H1 (cell line): ENCODE results near the gene TGFB1I1. TPM values are rescaled to one million over a fixed set of nuclear protein-coding genes. Genes with fewer than 3 reads are reported as not detected.

Experiments used
- CTCF ChIA-PET: fragments of 300-600 bp; sonication (Branson Sonifier 250); formaldehyde crosslinking; loops from one replicate; lab custom pipeline; 2021; ENCODE audit not compliant: partially characterized antibody; lab: Charles Lee
- POLR2A ChIA-PET: fragments of 300-600 bp; sonication (Branson Sonifier 250); formaldehyde crosslinking; loops from one replicate; lab custom pipeline; 2021; ENCODE audit warnings: inconsistent platforms; ENCODE audit not compliant: partially characterized antibody; lab: Charles Lee
- DNase-seq, 2 experiments: peaks; one replicate each; pipeline versions ENCODE4 v3.0.0 to v3.0.0-alpha.2; 2010 to 2022; ENCODE audit warnings: low spot score in 2 of 2, low read depth in 1 of 2, mixed read lengths in 1 of 2
- FAIRE-seq: peaks from 2 replicates; lab custom pipeline; 2011; peaks lifted over from hg19 to GRCh38; lab: Jason Lieb, UNC
- H2AFZ ChIP-seq: 2 replicates; pipeline ENCODE4 v1.8.1; 2012; ENCODE audit warnings: low read length, inconsistent platforms
- H2AK5ac ChIP-seq: 2 replicates; pipeline ENCODE4 v1.6.1; 2013; ENCODE audit warnings: low read depth, low read length
- H2BK120ac ChIP-seq: replicated peaks from 2 replicates; pipeline ENCODE3; 2013; ENCODE audit warnings: low read depth, low read length, inconsistent platforms
- H2BK12ac ChIP-seq: 2 replicates; pipeline ENCODE4 v1.6.1; 2013; ENCODE audit warnings: low read depth, low read length
- H2BK15ac ChIP-seq: 2 replicates; pipeline ENCODE4 v1.6.1; 2013; ENCODE audit warnings: low read length
- H2BK20ac ChIP-seq: 2 replicates; pipeline ENCODE4 v1.6.1; 2013; ENCODE audit warnings: low read length
- H2BK5ac ChIP-seq: 2 replicates; pipeline ENCODE4 v1.6.1; 2013; ENCODE audit warnings: low read depth, low read length
- H3K14ac ChIP-seq: 2 replicates; pipeline ENCODE4 v1.6.1; 2013; ENCODE audit warnings: inconsistent platforms; ENCODE audit not compliant: insufficient read length
- H3K18ac ChIP-seq: 2 replicates; pipeline ENCODE4 v1.6.1; 2013; ENCODE audit warnings: low read length; ENCODE audit errors: extremely low read depth
- H3K23ac ChIP-seq: 2 replicates; pipeline ENCODE4 v1.6.1; 2013; ENCODE audit warnings: inconsistent platforms; ENCODE audit not compliant: insufficient read length
- H3K23me2 ChIP-seq: 2 replicates; pipeline ENCODE4 v1.6.1; 2013; ENCODE audit warnings: low read depth, low read length
- H3K27ac ChIP-seq: 2 replicates; pipeline ENCODE4 v1.6.1; 2011; ENCODE audit warnings: low read depth, low read length, inconsistent platforms
- H3K27me3 ChIP-seq, 4 experiments: replicated peaks in 1 of 4; 1 replicate in 1 of 4; 2 replicates in 3 of 4; pipeline versions ENCODE4 v1.6.1 to v1.8.1; 2011 to 2013; ENCODE audit warnings: low read length in 3 of 4, mild to moderate bottlenecking in 3 of 4, inconsistent platforms in 2 of 4, mixed read lengths in 2 of 4, moderate library complexity in 1 of 4; ENCODE audit not compliant: control insufficient read depth in 3 of 4, insufficient read depth in 3 of 4; ENCODE audit errors: extremely low read depth in 1 of 4
- H3K36me3 ChIP-seq, 4 experiments: 2 replicates each; pipeline versions ENCODE4 v1.6.1 to v1.8.1; 2011 to 2013; ENCODE audit warnings: mild to moderate bottlenecking in 4 of 4, low read length in 3 of 4, moderate library complexity in 2 of 4, control low read depth in 1 of 4, inconsistent platforms in 1 of 4; ENCODE audit not compliant: insufficient read depth in 4 of 4, control insufficient read depth in 2 of 4
- H3K4ac ChIP-seq: replicated peaks from 2 replicates; pipeline ENCODE3; 2013; ENCODE audit warnings: low read length, low read depth, mixed read lengths, inconsistent platforms; ENCODE audit not compliant: insufficient read length
- H3K4me1 ChIP-seq, 4 experiments: replicated peaks in 1 of 4; 1 replicate in 1 of 4; 2 replicates in 3 of 4; pipeline versions ENCODE4 v1.6.1 to v1.8.1; 2011 to 2013; ENCODE audit warnings: low read length in 3 of 4, inconsistent platforms in 2 of 4, mixed read lengths in 1 of 4; ENCODE audit not compliant: insufficient read depth in 4 of 4, control insufficient read depth in 3 of 4
- H3K4me2 ChIP-seq, 2 experiments: 2 replicates each; pipeline versions ENCODE4 v1.6.1 to v1.8.1; 2011 to 2013; ENCODE audit warnings: low read depth in 2 of 2, low read length in 2 of 2, control low read depth in 1 of 2, inconsistent platforms in 1 of 2, mild to moderate bottlenecking in 1 of 2; ENCODE audit not compliant: insufficient read depth in 1 of 2
- H3K4me3 ChIP-seq, 4 experiments: fragments of 200-600, 300-600 bp in 1 of 4; sonication (generic), shearing (Covaris generic), sonication (Bioruptor Twin) in 1 of 4; 2 replicates each; pipeline versions ENCODE4 v1.5.1 to v1.8.1; 2011 to 2016; ENCODE audit warnings: low read length in 4 of 4, low read depth in 3 of 4, control low read depth in 2 of 4, inconsistent platforms in 2 of 4, mild to moderate bottlenecking in 2 of 4, mixed read lengths in 1 of 4, moderate library complexity in 1 of 4; ENCODE audit not compliant: insufficient read depth in 2 of 4; ENCODE audit errors: extremely low read depth in 1 of 4
- H3K56ac ChIP-seq: replicated peaks from 2 replicates; pipeline ENCODE3; 2013; ENCODE audit warnings: low read depth, mild to moderate bottlenecking, mixed read lengths, low read length, inconsistent platforms; ENCODE audit not compliant: insufficient read length
- H3K79me1 ChIP-seq: 2 replicates; pipeline ENCODE4 v1.6.1; 2013; ENCODE audit warnings: low read depth, low read length, control low read depth
- H3K79me2 ChIP-seq, 2 experiments: 2 replicates each; pipeline versions ENCODE4 v1.6.1 to v1.8.1; 2012 to 2013; ENCODE audit warnings: low read length in 2 of 2, mild to moderate bottlenecking in 2 of 2, inconsistent platforms in 1 of 2; ENCODE audit not compliant: insufficient read depth in 2 of 2, control insufficient read depth in 1 of 2
- H3K9ac ChIP-seq, 4 experiments: replicated peaks in 1 of 4; 1 replicate in 1 of 4; 2 replicates in 3 of 4; pipeline versions ENCODE4 v1.6.1 to v1.8.1; 2011 to 2013; ENCODE audit warnings: low read depth in 3 of 4, low read length in 3 of 4, control low read depth in 2 of 4, mild to moderate bottlenecking in 2 of 4, moderate library complexity in 2 of 4, inconsistent platforms in 1 of 4; ENCODE audit errors: extremely low read depth in 1 of 4
- H3K9me3 ChIP-seq, 2 experiments: 2 replicates each; pipeline versions ENCODE4 v1.6.1 to v1.8.1; 2012 to 2013; ENCODE audit warnings: mild to moderate bottlenecking in 2 of 2, moderate library complexity in 2 of 2, control low read depth in 1 of 2, inconsistent platforms in 1 of 2, low read depth in 1 of 2, low read length in 1 of 2, mixed read lengths in 1 of 2; ENCODE audit not compliant: insufficient read depth in 2 of 2
- H4K20me1 ChIP-seq, 2 experiments: replicated peaks in 1 of 2; 2 replicates each; pipeline versions ENCODE3 to v1.8.1; 2011 to 2013; ENCODE audit warnings: inconsistent platforms in 2 of 2, low read length in 2 of 2, mild to moderate bottlenecking in 1 of 2; ENCODE audit not compliant: insufficient read depth in 2 of 2, control insufficient read depth in 1 of 2
- H4K5ac ChIP-seq: 2 replicates; pipeline ENCODE4 v1.6.1; 2013; ENCODE audit warnings: low read length, low read depth, mixed read lengths, inconsistent platforms; ENCODE audit not compliant: insufficient read length
- H4K8ac ChIP-seq: 2 replicates; pipeline ENCODE4 v1.8.0; 2013; ENCODE audit warnings: mild to moderate bottlenecking, moderate library complexity, low read length, inconsistent platforms; ENCODE audit not compliant: insufficient read depth; ENCODE audit errors: extremely low read depth
- H4K91ac ChIP-seq: replicated peaks from 2 replicates; pipeline ENCODE3; 2013; ENCODE audit warnings: low read length, mixed read lengths, inconsistent platforms; ENCODE audit not compliant: insufficient read length
- ATF3 ChIP-seq: IDR thresholded peaks from 2 replicates; pipeline ENCODE4 v1.6.1; 2011; ENCODE audit warnings: low read depth, mild to moderate bottlenecking, low read length; ENCODE audit not compliant: insufficient read depth
- CBX5 ChIP-seq: fragments of 300-800, 300-1000 bp; sonication (generic); IDR thresholded peaks from 2 replicates; pipeline ENCODE4 v1.7.1; 2016; ENCODE audit warnings: antibody characterized with exemption, low read length, low read depth
- CTBP2 ChIP-seq: IDR thresholded peaks from 2 replicates; pipeline ENCODE4 v1.7.0; 2011; ENCODE audit warnings: borderline replicate concordance, mild to moderate bottlenecking, moderate library complexity, mixed read lengths, low read length; ENCODE audit not compliant: insufficient read depth, insufficient read length
- EP300 ChIP-seq, 2 experiments: IDR thresholded peaks; 1 replicate in 1 of 2; 2 replicates in 1 of 2; pipeline ENCODE4 v1.6.1; 2011 to 2012; ENCODE audit warnings: low read depth in 2 of 2, low read length in 2 of 2, mild to moderate bottlenecking in 2 of 2, borderline replicate concordance in 1 of 2, inconsistent platforms in 1 of 2, moderate library complexity in 1 of 2
- EZH2 ChIP-seq: fragments of 200-600 bp; sonication (generic); IDR thresholded peaks from 2 replicates; pipeline ENCODE4 v1.7.1; 2012; ENCODE audit warnings: low read depth, mild to moderate bottlenecking, moderate library complexity, low read length, inconsistent platforms; ENCODE audit not compliant: severe bottlenecking
- GTF2F1 ChIP-seq: IDR thresholded peaks from 2 replicates; pipeline ENCODE4 v1.6.1; 2012; ENCODE audit warnings: low read depth, low read length, improper control_type of control experiment, borderline replicate concordance
- MAFK ChIP-seq: IDR thresholded peaks from 2 replicates; pipeline ENCODE4 v1.6.1; 2012; ENCODE audit warnings: low read depth, mild to moderate bottlenecking, improper control_type of control experiment, low read length
- RFX5 ChIP-seq: IDR thresholded peaks from 2 replicates; pipeline ENCODE4 v1.6.1; 2011; ENCODE audit warnings: low read depth, low read length, improper control_type of control experiment, borderline replicate concordance
- SIRT6 ChIP-seq: IDR thresholded peaks from one replicate; pipeline ENCODE4 v1.7.1; 2012; ENCODE audit warnings: low read length, inconsistent platforms
- SRF ChIP-seq: IDR thresholded peaks from 2 replicates; pipeline ENCODE4 v1.6.1; 2011; ENCODE audit warnings: mild to moderate bottlenecking, low read depth, low read length, moderate library complexity
- USF2 ChIP-seq: IDR thresholded peaks from 2 replicates; pipeline ENCODE4 v1.6.1; 2011; ENCODE audit warnings: low read length, improper control_type of control experiment
- WGBS, 2 experiments: shearing (Covaris generic) in 1 of 2; methylation state at CpG; one replicate each; pipeline versions ENCODE4 v1.1.6 to v1.1.7; 2013 to 2015; ENCODE audit warnings: low lambda C conversion rate in 2 of 2, mixed read lengths in 2 of 2, inconsistent platforms in 1 of 2, low coverage in 1 of 2, missing lambda C conversion rate in 1 of 2; ENCODE audit not compliant: insufficient replicate concordance in 2 of 2, insufficient coverage in 1 of 2, insufficient read length in 1 of 2; ENCODE audit errors: extremely low coverage in 1 of 2, missing lambda C conversion rate in 1 of 2; 5-methylcytosine and 5-hydroxymethylcytosine counted together
- polyA plus RNA-seq, 7 experiments: library from polyadenylated mRNA; depleted of rRNA in 3 of 7; stranded (reverse) in 5 of 7; unstranded in 2 of 7; fragments of >200 nt in 5 of 7; fragments of 200-250 nt in 2 of 7; gene quantifications; 1 replicate in 5 of 7; 2 replicates in 1 of 7; 4 replicates in 1 of 7; pipeline versions ENCODE4 v1.2.1 to v1.2.3, GENCODE V29; 2011 to 2013; ENCODE audit warnings: missing spikeins in 2 of 7, mixed read lengths in 2 of 7
- total RNA-seq: library from RNA; stranded (reverse); fragmentation: NEBNext Ultra II Directional; extraction: Animal tissue kit (Norgen Biotek cat#: 25700); gene quantifications from 2 replicates; pipeline ENCODE4 v1.2.1, GENCODE V29; 2021

Gene TGFB1I1
- total and polyA plus RNA-seq, 2 of the 8 experiments (the other 6 are each of a cell fraction or from before 2014, with no cell fraction given): 5.6 to 5.8 TPM

DNA sequence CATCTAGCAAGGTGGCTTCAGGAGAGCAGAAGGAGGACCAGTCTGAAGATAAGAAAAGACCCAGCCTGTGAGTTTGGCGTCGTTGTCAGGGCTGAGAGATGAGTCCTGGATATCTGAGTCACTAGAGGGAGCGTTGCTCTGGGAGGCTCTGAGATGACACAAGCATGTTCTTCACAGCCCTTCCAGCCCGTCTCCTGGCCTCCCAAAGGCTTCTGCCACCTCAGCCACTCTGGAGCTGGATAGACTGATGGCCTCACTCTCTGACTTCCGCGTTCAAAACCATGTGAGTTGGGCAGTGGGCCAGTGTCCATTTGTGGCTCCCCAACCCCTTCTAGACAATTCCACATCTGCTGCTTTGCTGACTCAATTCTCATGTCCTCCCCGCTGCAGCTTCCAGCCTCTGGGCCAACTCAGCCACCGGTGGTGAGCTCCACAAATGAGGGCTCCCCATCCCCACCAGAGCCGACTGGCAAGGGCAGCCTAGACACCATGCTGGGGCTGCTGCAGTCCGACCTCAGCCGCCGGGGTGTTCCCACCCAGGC is 2.3 kb downstream of the TGFB1I1 start:
- Histone ChIP-seq H4K20me1 (peaks cover 0 to 3% of the 10 kb centered on the region in 2 experiments), H3K27ac (no peak overlapping the region), H3K23me2 (peaks cover 19% of the 10 kb centered on the region; the same call in 1 of the 2 replicates), H3K27me3 (peaks cover 2 to 41% (median 32%) of the 10 kb centered on the region in 4 experiments), H2BK12ac (no peak overlapping the region), H3K4me2 (no peak overlapping the region), H4K5ac (no peak overlapping the region), H3K4ac (no peak overlapping the region), H2AFZ (no peak overlapping the region), H2BK5ac (no peak overlapping the region), H3K14ac (no peak overlapping the region), H2BK120ac (no peak overlapping the region), H3K56ac (no peak overlapping the region), H3K4me1 (peaks cover 0 to 12% (median 3%) of the 10 kb centered on the region in 4 experiments; a peak in 5 of 7 replicates), H4K8ac (no peak overlapping the region), H3K23ac (no peak overlapping the region), H3K79me2 (no peaks in the 10 kb centered on the region), H2BK15ac (no peak overlapping the region), H2BK20ac (no peak overlapping the region), H3K18ac (no peak overlapping the region), H3K4me3 (no peak overlapping the region), H2AK5ac (no peak overlapping the region), H3K9me3 (no peaks in the 10 kb centered on the region), H3K36me3 (no peaks in the 10 kb centered on the region), H4K91ac (no peak overlapping the region), H3K9ac (no peak overlapping the region), H3K79me1 (no peaks in the 10 kb centered on the region)
- 92% methylated on average over 12 of the region's 12 CpGs; no CpG with 5 or more reads in 1 of the 2 experiments for WGBS, 2 experiments
- FAIRE-seq (no peak), DNase-seq (no peak)
- ChIA-PET POLR2A (interaction anchor here (6.0 kb wide), 1 partner anchor 15 kb away, joined by 40 read pairs; the partner anchor contains the start of gene ARMC5), CTCF (interaction anchor here (0.9 to 5.1 kb wide), 4 partner anchors 13 to 260 kb away, joined by 3 to 35 read pairs (median 3); no protein-coding TSS in a partner anchor)
- no peak for TF ChIP-seq CBX5
- no peak for TF ChIP-seq RFX5
- TF ChIP-seq ATF3: no peak
- no peak for TF ChIP-seq CTBP2
- no peak for TF ChIP-seq GTF2F1
- TF ChIP-seq SRF: no peak
- no peak for TF ChIP-seq MAFK
- no peak for TF ChIP-seq SIRT6
- no peak for TF ChIP-seq EP300 (IDR thresholded peaks at IDR 0.05; ENCODE audit: borderline replicate concordance in 1 of 2, low read depth in 2 of 2, low read length in 2 of 2)
- TF ChIP-seq EZH2: no peak
- no peak for TF ChIP-seq USF2
